ENCODE data around the gene SELENOO.

Gene SELENOO

DNA sequence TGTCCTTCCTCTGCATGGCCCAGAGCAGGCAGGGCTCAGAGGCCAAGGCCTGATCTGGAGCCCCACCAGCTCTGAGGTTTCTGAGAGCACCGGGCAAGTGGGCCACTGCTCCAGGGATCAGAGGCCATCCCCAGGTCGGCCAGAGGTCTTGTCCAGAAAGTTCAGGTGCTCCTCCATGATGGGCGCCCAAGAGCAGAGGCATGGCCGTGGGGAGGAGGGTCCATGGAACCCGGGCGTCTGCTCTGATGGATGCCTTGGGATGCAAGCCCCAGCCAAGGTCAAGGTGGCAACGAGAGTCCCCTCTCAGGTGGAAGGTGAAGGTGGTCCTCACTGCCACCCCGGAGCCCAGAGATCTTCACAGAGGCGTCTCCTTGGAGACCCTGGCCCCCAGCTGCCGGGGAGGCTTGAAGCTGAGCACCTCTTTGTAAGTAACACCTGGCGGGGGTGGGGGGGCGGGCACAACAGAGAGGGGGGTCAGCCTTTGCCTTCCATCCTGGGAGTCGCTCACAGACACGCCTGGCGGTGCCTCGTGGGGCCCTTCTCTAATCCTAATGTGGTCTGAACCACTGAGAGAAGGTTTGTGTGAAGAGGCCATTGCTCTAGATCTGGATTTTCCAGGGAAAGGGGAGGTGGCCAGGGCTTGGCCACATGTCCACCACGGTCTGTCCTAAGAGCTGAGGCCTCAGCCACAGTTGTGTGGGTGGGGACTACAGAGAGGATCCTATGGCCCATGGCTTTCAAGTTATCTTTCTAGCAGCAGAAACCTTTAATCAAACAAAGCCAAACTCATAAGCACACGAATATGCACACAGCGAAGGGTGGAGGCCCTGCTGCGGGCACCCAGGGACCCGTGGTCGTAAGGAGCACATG is 52.5 kb downstream of the SELENOO start:
- no peak for DNase-seq (ENCODE audit: low read depth)

DNA sequence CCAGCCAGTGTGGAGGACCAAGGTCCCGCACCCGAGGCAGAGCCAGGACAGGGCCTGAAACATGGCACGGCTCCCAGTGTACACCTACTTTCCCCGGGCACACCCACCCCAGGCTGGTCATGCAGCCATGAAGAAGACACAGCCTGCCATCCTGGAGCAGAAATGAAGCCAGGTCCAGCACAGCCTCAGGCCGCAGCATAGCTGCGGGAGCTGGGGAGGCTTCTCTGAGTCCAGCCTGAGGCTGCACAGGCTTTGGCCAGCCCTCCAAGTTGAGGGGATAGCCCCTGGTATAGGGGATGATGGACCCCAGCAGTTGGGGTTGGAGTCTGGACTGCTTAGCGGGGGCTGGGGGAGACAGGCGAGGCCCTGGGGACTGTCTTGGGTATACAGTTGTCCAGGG is 53.1 kb downstream of the SELENOO start:
- DNase-seq (ENCODE audit: low read depth) = no peak

DNA sequence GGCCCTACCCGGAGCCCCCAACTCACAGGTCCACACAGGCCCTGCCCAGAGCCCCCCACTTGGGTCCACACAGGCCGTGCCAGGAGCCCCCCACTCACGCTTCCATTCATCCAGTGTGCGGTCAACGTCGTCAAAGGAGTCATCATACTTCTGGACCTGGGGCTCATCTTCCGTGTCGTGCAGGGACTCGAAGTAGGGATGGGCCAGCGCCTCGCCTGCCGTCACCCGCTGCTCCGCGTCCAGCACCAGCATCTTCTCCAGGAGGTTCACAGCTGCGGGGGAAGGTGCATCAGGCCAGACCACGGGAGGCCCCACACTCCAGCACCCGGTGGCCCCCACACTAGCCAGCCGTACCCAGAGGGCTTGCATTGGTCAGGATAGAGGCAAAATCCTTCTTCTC is 54.3 kb downstream of the SELENOO start:
- DNase-seq (ENCODE audit: low read depth) = no peak

DNA sequence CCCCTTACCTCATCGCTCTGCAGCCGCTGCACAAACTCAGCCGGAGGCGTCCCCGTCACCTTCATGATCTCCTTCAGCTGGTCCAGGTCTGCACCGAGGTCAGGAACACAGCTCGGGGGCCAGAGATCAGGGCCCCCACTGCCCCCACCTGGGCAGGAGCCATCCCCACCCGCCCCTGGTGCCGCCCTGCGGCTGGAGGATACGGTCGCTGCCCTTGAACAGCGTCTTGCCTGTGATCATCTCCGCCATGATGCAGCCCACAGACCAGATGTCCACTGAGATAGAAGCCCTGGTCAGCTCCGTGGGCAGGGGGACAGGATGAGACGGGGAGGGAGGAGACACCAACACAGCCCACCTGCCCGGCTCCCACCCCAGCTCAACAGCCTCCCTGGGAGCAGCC is 54.8 kb downstream of the SELENOO start:
- no peak for DNase-seq (ENCODE audit: low read depth)

DNA sequence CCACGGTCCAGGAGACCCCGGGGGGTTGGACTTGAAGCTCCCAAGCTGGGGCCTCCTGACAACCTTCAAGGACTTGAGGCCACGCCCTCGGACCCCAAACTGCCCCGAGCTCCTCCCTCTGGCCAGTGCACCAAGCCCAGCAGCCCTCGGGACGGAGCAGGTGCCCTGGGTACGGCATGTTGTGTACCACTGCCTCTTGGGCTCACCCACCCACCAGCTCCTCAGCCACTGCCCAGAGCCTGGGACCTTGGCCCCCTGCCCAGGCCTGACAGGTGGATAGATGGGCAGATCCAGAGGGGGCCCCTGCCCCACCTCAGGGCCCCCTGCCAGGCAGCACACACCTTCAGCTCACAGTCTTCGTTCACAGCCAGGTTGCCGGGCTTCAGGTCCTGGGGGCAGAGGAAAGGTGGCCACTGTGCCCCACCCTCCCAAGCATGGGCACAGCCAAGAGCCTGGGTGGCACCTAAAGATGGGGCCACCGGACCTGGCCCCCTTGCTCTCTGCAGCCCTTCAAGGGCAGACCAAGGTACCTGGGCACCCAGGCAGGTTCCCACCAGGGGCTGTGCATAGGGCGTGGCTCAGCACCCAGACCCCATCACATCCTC is 55.5 kb downstream of the SELENOO start:
- no peak for DNase-seq (ENCODE audit: low read depth)

DNA sequence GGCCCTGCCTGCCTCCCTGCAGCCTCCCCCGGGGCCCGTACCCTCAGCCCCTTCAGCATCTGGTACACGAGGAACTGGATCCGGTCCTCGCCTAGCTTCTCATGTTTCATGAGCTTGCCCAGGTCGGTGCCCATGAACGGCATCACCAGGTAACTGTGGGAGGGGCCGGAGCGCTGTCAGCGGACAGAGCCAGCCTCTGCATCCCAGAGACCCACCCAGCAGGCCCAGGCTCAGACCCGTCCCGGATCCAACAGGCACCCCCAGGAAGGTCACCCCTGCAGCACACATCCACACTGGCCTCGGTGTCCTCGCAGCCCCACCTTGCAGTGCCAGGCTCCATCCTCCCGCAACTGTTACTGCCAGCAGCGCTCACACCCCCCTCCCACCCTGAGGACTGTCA is 56.2 kb downstream of the SELENOO start:
- no peak for DNase-seq (ENCODE audit: low read depth)

DNA sequence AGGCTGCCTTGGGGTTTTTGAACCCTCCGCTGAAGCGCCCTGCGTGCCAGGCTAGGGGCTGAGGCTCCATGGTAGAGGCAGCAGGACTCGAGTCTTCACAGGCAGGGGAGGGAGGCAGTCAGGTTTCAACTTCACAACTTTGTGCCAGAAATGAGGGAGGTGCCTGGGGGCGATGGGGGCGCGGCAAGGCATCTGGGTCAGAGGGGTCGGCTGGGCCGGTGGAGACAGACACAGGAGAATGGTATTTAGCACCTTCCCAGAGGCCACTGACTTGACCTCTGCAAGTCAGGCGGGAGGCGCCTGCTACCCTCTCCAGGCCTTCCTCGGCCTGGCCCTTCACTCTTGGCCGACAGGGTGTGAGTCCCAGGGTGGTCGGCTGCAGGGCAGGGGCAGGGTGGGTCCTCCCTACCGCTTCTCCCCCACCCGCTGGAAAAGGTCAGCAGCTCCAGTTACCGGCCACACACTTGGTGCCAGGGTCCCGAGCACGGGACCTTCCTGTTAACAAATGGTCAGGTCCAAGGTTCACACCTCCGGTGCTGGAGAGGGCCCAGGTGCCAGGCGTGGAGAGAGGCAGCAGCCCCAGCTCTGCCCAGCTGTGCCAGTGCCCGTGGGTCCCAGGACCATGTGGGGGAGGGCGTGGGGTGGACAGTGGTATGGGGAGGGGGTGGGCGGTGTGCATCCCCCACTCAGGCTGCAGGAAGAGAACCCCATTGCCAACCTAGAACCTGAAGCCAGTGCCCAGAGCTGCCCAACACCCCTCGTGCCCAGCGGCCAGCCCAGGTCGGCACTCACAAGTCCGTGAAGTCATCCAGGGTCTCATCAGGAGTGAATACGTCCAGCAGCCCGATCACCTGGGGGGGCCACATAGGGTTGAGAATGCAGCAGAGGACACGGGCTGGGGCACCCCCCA is 56.9 kb downstream of the SELENOO start:
- DNase-seq (ENCODE audit: low read depth) = no peak

DNA sequence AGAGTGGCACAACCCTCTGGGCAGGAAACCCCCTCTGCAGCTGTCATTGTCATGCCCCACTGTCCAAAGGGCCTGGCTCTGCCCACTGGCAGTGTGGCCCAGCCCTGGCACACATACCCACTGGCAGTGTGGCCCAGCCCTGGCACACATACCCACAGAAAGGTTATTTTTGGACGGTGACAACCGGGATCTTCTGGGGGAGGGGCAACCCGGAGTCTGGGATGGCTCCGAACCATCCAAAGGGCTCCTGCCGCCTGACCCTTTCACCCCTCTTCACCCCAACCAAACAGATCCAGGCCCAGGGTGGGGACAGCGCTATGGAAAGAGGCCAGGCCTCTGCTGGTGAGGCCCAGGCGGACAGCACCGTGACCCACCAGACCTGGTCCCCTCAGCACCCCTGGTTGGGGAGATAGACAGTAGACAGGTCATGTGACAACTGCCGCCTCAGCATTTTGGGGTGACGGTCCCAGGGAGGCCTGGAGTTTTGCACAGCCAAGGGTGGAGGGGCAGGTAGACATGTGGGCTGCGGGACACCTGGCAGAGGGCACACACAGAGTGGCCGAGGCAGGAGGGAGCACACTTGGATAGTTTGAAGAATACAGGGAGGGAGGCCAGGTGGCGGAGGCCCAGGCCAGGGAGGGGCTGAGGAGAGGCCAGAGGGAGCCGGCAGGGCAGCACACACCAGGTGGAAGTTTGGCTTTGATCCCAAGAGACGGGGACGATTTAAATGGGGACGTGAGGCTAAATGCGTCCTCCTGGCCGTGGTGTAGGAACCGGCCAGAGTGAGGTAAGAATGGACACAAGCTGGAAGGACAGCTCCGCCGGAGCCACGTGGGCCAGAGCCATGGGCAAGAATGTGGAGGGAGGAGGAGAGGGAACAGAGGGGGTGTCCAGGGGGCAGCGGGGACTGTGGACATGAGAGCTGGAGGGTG is 57.8 kb downstream of the SELENOO start:
- DNase-seq (ENCODE audit: low read depth) = no peak

DNA sequence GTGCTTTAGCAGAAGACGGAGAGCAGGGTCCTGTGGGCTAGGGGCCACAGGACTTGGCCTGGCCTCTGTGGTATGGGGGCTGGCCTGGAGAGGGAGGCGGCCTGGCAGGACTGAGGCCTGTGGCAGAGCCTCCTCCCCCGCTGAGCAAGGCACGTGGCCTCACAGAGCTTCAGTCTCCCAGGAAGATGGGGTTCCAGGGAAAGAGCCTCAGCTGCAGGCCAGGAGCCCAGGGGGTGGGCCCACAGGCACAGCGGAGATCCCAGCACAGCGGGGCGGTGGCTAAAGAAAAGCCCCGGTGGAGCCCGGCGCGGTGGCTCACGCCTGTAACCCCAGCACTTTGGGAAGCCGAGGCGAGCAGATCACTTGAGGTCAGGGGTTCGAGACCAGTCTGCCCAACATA is 58.5 kb downstream of the SELENOO start:
- DNase-seq (ENCODE audit: low read depth) = no peak

DNA sequence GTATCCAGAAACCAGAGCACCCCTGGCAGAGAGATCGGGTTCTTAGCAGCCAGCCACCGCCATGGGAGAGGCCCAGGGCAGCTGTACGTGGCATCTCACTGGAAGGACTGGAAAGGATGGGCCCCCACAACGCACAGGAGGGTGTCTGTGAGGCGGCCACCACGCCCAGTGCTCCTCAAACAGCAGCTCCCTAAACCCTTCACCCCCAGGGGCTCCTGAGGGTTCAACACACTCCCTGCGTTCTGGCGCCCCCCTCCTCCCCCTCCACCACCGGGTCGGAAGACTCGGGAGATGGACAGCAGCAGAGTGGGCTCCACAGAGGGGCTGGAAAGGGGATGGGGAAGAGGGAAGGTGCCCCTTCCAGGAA is 59.6 kb downstream of the SELENOO start:
- DNase-seq (ENCODE audit: low read depth) = no peak

DNA sequence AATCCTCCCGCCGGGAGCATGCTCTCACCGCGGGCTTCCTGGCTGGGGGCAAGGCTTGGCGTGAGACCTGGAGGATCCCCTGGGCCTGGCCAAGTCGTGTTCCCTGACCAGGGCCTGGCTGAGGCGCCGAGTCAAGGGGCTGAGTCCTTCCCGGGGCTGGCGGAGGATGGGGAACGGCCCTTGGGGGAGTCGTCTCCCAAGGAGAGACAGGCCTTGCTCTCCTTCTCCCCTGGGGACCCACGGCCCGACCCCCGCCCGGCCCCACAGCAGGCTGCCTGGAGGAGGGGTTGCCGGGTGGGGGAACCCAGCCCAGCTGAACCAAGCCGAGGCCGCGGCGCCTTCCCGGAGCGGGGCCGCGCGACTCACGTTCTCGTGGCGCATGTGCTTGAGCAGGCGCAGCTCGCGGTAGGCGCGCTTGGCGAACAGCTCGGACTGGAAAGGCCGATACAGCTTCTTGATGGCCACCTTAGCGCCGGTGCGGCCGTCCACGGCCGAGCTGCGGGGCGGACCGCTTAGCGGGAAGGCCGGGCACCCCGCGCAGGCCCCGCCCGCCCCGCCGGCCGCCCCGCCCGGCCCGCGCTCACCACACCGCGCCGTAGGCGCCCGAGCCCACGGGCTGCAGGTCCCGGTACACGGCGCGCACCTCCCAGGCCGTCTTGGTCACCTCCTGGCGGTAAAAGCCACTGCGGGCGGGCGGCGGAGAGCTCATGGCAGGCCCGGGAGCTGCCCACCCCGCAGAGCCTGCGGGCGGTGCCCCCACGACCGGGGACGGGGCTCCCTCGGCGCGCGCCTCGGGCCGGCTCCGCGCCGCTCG is 60.2 kb downstream of the SELENOO start:
- DNase-seq (ENCODE audit: low read depth) = no peak

DNA sequence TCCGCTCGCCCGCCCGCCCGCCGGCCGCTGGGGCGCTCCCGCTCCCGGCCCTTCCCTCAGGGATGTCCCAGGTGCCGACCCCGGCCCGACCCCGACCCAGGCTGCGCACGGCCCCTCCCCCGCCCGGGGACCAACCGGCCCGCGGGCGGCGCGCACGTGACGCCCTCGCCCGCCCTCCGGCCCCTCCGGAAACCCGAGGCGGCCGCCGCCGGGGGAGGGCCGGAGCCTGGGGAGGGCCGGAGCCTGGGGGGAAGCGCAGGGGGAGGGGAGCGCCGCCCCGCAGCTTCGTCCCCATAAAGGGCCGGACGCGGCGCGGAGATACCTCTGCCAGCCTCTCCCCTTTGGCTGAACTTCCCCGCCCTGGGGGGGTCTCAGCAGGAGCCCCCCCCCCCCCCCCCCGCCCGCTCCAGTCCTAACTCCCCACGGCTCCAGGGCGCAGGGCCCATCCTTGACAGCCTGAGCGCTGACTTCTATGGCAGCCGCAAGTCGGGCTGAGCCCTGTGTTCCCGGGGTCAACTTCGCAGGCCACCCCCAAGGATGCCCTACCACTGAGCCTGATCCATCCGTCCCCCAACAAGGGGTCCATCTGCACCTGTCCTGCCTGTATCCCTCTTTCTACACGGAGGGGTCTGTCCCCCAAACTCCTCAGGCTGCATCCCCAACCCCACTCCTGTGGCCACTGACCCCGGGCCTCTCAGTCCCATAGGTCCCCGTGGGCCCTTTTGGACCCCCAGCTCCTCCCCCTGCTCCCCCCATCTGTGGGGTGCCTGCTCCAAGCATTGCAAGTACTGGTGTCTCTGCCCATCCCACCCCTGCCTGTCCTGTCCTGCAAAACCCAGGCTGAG is 61.0 kb downstream of the SELENOO start, which contains the start of gene MAPK12:
MAPK12 (minus strand) TSS at position 69 of the 845 bp plus-strand sequence. CDS start 174 bp downstream, outside the sequence.
- no peak for DNase-seq (ENCODE audit: low read depth)

DNA sequence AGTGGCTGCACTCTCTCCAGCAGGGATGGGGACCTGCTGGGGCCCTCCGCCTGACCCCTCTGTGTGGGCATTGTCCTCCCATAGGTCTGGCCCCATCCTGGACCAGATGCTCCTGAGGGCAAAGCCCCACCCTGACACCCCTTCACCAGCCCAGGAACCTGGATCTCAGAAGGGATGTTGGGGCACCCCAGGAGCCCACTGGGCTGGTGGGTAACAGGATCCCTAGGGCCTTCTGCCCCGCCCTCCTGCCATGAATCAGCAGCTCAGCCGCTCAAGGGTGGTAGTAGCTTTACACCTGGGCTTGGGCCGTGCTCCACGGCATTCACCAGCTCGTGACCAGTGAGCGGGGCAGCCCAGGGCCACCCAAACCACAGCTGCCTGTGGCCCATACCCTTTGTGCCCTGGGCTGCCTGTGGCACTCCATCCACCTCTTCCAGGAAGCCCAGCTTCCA is 61.7 kb downstream of the SELENOO start:
- DNase-seq (ENCODE audit: low read depth) = no peak

DNA sequence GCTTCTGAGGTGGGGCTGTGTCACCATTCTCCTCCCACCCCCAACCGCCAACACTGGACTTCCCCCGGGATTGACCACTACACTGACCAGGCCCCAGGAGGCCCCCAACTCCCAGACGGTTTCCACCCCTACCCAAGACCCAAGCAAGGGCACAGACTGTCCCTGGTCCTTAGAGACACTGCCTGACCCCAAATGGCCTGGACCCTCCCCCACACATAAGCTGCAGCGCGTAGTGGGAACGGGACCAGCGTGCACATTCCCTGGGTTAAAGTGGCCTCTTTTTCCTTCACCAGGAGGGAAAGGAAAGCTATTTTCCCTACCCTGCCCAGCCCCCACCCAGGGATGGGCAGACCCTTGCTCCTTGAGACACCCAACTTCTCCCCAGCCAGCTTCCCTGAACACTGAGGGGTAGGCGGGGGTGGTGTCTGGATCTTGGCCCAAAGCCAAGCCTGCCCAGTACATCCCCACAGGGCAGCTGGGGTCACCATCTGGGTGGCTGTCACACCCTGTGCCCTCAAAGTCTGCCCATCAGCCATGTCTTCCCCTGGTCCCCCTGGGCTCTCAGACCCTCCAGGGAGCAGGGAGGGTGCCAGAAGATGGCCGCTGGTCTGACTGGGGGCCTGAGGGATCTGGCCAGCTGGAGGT is 62.3 kb downstream of the SELENOO start:
- no peak for DNase-seq (ENCODE audit: low read depth)

DNA sequence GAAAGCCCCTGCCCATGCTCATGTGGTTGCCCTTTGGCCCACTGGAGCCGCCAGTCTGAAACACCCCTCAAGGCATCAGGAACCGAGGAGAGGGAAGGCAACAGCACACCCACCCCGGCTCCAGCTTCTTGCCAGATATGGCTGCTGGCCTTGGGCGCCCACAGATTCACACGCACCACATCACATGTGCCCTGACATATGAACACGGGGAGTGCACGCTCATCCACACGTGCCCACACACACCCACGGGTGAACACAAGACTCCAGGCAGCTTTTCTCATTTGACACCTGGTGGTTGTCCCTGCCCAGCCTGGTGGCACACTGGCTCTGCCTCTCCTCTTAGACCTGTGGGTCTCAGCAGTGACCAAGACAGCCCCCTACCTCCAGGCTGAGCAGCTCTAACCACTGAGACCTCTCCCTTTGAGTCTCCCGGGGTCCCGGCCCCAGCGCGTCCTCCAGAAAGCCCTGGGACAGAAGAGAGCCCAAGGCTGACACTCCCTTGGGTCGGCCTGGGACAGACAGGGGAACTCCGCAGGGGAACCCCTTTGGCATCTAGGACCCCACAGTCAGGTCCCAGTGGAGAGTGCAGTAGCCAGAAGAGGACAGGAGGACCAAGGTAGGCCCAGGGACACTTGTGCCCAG is 63.4 kb downstream of the SELENOO start:
- no peak for DNase-seq (ENCODE audit: low read depth)

DNA sequence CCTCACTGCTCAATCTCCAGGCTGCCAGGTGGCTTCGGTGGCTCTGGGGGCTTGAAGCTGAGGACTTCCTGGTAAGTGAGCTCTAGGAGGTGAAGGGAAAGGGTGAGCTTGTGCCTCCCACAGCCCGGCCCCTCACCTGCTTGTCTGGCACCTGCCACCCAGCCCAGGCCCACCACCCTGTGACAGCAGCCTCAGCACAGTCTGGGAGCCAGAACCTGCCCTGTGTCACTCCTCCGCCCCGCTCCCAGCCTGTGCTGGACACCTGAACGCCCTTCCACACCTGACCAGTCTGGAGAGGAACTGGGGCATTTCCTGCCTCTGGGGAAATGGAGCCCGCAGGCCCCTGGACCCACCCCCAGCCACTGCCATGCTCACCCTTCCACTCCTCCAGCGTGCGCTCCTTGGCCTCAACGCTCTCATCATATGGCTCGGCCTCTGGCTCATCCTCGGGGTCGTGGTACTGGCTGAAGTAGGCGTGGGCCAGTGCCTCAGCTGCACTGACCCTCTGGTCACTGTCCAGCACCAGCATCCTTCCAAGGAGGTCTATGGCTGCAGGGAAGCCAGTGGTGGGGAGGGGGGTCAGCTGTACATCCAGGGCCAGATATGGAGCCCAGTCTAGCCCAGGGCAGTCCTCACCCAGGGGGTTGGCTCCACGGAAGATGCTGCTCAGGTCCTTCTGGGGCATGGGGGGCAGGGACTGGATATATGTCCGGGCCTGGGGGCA is 64.3 kb downstream of the SELENOO start:
- DNase-seq (ENCODE audit: low read depth) = no peak

DNA sequence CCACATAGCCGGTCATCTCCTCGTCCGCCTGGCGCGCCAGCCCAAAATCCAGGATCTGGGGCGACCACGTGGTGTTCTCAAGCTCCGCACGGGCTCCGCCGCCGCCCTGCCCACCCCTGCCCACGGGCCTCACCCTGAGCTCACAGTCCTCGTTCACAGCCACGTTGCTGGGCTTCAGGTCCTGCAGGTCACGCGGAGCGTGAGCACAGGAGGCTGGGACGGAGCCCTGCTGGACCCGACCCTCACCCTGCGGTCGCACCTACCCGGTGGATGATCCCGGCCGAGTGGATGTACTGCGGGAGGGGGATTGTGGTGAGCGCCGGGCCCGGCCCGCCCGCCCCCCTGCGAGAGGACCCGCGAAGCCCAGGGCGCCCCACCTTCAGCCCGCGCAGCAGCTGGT is 66.2 kb downstream of the SELENOO start:
- DNase-seq (ENCODE audit: low read depth) = no peak
